Stimulated activated CD8-positive, alpha-beta memory T cell treated with anti-CD3 and anti-CD28 coated beads, Interleukin-4, amount 100 ng/mL, for 24 hours (primary cell): ENCODE data around the gene GLT1D1.

Source experiments
- DNase-seq: peaks from one replicate; pipeline ENCODE4 v3.0.0-alpha.2; 2020; ENCODE audit warnings: low read depth

The GLT1D1 gene

DNA sequence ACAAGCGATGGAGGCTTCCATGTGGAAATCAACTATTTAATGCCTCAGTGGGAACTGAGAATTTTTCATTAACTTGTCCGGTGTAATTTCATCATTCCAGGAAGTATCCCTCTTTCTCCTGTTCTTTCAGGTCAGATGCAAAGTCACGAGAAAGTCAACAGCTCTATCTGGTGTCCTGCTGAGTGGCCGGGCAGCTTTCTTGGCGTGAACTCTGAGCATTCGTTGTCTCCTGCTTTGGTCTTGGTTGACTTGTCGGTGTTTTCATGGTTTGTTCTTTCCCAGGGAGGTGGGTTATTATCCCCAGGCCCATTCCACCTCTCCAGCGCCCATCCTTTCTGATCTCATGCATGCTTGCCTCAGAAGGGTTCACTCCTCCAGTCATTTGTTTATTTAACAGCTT, 149.1 kb downstream of the GLT1D1 start:
- DNase-seq, result no peak

DNA sequence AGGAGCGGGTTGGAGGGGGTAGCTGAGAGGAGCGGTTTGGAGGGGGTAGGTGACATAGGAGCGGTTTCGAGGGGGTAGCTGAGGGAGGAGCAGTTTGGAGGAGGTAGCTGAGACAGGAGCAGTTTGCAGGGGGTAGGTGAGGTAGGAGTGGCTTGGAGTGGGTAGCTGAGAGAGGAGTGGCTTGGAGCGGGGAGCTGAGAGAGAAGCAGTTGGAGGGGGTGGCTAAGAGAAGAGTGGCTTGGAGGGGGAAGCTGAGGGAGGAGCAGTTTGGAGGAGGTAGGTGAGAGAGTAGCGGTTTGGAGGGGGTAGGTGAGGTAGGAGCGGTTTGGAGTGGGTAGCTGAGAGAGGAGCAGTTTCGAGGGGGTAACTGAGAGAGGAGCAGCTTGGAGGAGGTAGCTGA, 152.1 kb downstream of the GLT1D1 start:
- no peak for DNase-seq

DNA sequence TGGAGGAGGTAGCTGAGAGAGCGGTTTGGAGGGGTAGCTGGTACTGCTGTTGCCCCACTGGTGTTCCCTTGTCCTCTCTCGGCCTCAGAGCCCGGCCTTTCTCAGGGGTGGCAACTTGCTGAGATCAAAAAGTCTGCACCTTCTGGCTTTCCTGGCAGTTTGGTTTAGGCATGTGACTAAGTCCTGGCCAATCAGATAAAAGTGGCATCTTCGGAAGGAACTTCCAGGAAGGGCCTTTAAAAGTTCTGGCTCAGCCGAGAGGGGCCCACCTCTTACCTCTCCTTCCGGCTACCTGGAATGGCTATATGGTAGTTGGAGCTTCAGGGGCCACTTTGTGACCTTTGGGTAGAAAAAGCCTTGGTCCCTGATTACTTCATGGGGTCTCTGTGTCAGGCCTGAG, 152.6 kb downstream of the GLT1D1 start:
- DNase-seq, result no peak

DNA sequence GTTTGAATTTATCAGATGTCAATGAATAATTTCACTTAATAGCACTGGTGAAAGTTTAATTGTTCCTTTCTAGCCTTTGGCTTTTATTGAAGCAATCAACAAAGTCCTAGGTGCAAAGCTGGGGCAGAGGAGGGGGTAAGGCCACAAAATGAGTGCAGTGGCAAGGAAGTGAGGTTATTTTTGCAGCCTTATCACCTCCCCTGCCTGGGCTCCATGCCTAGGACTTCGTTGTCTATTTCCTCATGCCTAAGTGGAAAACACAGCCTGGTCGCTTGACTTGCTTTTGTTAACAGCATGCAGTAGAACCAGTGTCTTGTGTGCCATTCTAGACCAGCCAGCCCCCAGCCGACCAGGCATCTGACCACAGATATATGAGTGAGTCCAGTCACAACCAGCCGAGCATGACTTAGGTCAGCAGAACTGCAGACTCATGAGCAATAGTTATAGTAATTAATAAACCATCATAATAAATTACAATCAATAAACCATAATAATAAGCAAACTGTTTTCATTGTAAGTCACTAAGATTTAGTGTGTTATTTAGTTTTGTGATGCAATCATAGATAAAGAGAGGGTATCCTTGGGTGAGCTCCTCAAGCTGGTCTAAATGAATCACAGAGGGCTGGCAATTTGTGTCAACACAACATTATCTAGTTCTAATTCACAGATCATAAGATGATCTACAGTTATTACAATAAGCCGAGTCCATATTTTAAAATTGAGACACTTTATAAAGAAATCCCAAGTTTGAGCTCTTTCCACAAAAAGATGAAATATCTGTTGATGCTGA, 156.8 kb downstream of the GLT1D1 start:
- DNase-seq, result no peak

DNA sequence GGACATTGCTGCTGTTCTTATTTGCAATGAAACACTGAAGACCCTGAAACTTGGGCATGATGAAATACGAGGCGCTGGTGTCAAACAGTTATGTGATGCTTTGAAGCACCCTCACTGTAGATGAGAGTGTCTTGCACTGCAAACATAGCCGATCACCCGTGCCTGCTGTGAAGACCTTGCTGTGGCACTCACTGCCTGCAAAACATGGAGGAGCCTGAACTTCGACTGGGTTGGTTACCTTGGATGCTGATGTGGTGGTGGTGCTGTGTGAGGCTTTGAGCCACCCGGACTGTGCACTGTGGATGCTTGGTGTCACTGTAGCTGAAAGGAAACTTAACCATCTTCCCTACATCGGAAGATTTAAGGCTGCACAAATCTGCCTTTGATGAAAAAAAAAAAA, 162.9 kb downstream of the GLT1D1 start:
- no peak for DNase-seq

DNA sequence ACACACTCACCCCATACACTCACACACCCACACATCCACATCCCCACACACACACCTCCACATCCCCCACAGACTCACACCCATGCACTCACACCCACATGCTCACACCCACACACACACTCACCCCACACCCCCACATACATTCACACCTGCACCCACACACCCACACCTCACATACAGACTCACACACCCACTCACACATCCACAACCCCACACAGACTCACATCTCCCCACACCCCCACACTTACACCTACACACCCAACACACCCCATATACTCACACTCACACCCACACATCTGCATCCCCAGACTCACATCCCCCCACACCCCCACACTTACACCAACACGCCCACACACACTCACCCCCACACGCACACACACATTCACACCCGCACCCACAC, 171.8 kb downstream of the GLT1D1 start:
- no peak for DNase-seq

DNA sequence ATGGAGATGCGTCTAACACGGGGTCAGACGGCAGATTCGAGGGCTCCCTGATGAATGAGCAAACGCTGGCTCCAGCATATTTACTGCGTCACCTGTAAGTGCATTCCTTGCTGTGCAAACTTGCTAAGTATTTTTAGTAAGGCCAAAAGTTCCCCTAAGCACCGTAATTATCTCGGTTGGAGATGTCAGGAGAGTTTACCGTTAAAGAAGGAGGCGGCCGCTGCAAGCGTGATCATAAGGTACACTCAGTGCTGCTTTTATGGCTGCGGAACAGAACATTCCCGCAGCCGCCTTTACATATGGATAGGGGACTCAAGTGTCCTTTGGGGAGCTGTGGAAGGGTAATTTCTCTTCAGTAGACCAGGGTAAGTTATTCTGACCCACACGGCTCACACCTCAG, 175.6 kb downstream of the GLT1D1 start:
- no peak for DNase-seq
